ENCODE data around the gene ARF3.

ARF3 gene

GRCh38 chr12:48946205-48946604 lies 11.1 kb downstream of the ARF3 start:
- H3K27ac Mint-ChIP-seq: no peak overlapping the region
- H3K4me1 Mint-ChIP-seq: peaks cover 26% of the 10 kb centered on the region

GRCh38 chr12:48943221-48943620 lies 14.1 kb downstream of the ARF3 start:
- H3K4me3 Mint-ChIP-seq: no peak overlapping the region
- peaks cover 20% of the 10 kb centered on the region for H3K4me1 Mint-ChIP-seq
- CTCF ChIA-PET: interaction anchor here (1.1 to 1.3 kb wide), 2 partner anchors 9 to 25 kb away, joined by 3 to 4 read pairs; no protein-coding TSS in a partner anchor
- H3K27ac Mint-ChIP-seq: no peak overlapping the region
- H3K27me3 Mint-ChIP-seq: no peaks in the 10 kb centered on the region
- H3K9me3 Mint-ChIP-seq: no peaks in the 10 kb centered on the region
- no peak for DNase-seq
- peaks cover 19% of the 10 kb centered on the region for H3K36me3 Mint-ChIP-seq

More at GRCh38 chr12:48946205-48946604, 11.1 kb downstream of the ARF3 start:
- peaks cover 17% of the 10 kb centered on the region for H3K36me3 Mint-ChIP-seq
- no peaks in the 10 kb centered on the region for H3K9me3 Mint-ChIP-seq
- H3K4me3 Mint-ChIP-seq: no peak overlapping the region
- H3K27me3 Mint-ChIP-seq: no peaks in the 10 kb centered on the region
- DNase-seq: no peak
- CTCF ChIA-PET: no interaction called here

- Mint-ChIP-seq H3K9me3 (no peaks in the 10 kb centered on the region), H3K4me1 (peaks cover 10% of the 10 kb centered on the region), H3K27ac (no peak overlapping the region), H3K27me3 (no peaks in the 10 kb centered on the region), H3K36me3 (peaks cover 25% of the 10 kb centered on the region), H3K4me3 (no peak overlapping the region)
- CTCF ChIA-PET: interaction anchor here (1.0 to 7.7 kb wide), 4 partner anchors 11 to 87 kb away, joined by 3 to 77 read pairs (median 4); partner anchors contain the start of gene DDX23
- DNase-seq: no peak
Observed at GRCh38 chr12:48940181-48940580, 17.1 kb downstream of the ARF3 start.

GRCh38 chr12:48938805-48939204 lies 18.5 kb downstream of the ARF3 start:
- no peak for DNase-seq
- Mint-ChIP-seq H3K27me3 (no peaks in the 10 kb centered on the region), H3K4me1 (peaks cover 10% of the 10 kb centered on the region), H3K36me3 (peaks cover 35% of the 10 kb centered on the region), H3K4me3 (no peak overlapping the region), H3K9me3 (no peaks in the 10 kb centered on the region), H3K27ac (no peak overlapping the region)
- CTCF ChIA-PET: interaction anchor here (0.8 to 7.7 kb wide), 6 partner anchors 9 to 86 kb away, joined by 3 to 77 read pairs (median 4); partner anchors contain the start of genes DDX23 and WNT1

GRCh38 chr12:48937170-48937569 lies 20.1 kb downstream of the ARF3 start:
- H3K4me3 Mint-ChIP-seq: no peak overlapping the region
- H3K36me3 Mint-ChIP-seq: peaks cover 42% of the 10 kb centered on the region
- CTCF ChIA-PET: interaction anchor here (0.6 to 7.7 kb wide), 10 partner anchors 10 to 84 kb away, joined by 3 to 77 read pairs (median 4); partner anchors contain the start of gene DDX23
- H3K27ac Mint-ChIP-seq: no peak overlapping the region
- DNase-seq: no peak
- H3K4me1 Mint-ChIP-seq: peaks cover 11% of the 10 kb centered on the region
- H3K27me3 Mint-ChIP-seq: no peaks in the 10 kb centered on the region
- no peaks in the 10 kb centered on the region for H3K9me3 Mint-ChIP-seq

- H3K27me3 Mint-ChIP-seq: no peaks in the 10 kb centered on the region
- no peaks in the 10 kb centered on the region for H3K9me3 Mint-ChIP-seq
- H3K36me3 Mint-ChIP-seq: peaks cover 42% of the 10 kb centered on the region
- no peak overlapping the region for H3K4me3 Mint-ChIP-seq
- peaks cover 11% of the 10 kb centered on the region for H3K4me1 Mint-ChIP-seq
- CTCF ChIA-PET: interaction anchor here (0.7 to 7.7 kb wide), 23 partner anchors 10 to 117 kb away, joined by 3 to 77 read pairs (median 4); partner anchors contain the start of genes DDX23, FKBP11 and RND1
- DNase-seq: peak; percentile 88
- no peak overlapping the region for H3K27ac Mint-ChIP-seq
Observed at GRCh38 chr12:48936379-48936979, 20.8 kb downstream of the ARF3 start.

- no peak for DNase-seq
- Mint-ChIP-seq H3K36me3 (peaks cover 49% of the 10 kb centered on the region), H3K4me1 (peaks cover 11% of the 10 kb centered on the region), H3K27me3 (no peaks in the 10 kb centered on the region), H3K4me3 (no peak overlapping the region), H3K9me3 (no peaks in the 10 kb centered on the region), H3K27ac (peak overlapping the region; percentile 77)
- CTCF ChIA-PET: interaction anchor here (0.7 to 7.7 kb wide), 10 partner anchors 9 to 81 kb away, joined by 3 to 77 read pairs (median 4); partner anchors contain the start of genes ARF3, DDX23 and FKBP11
Observed at GRCh38 chr12:48934312-48934706, 23.0 kb downstream of the ARF3 start.

- H3K27ac Mint-ChIP-seq: peak overlapping the region; percentile 77
- peaks cover 11% of the 10 kb centered on the region for H3K4me1 Mint-ChIP-seq
- H3K4me3 Mint-ChIP-seq: no peak overlapping the region
- DNase-seq: no peak
- peaks cover 51% of the 10 kb centered on the region for H3K36me3 Mint-ChIP-seq
- no peaks in the 10 kb centered on the region for H3K27me3 Mint-ChIP-seq
- no peaks in the 10 kb centered on the region for H3K9me3 Mint-ChIP-seq
- CTCF ChIA-PET: interaction anchor here (0.8 to 7.7 kb wide), 9 partner anchors 8 to 81 kb away, joined by 3 to 77 read pairs (median 4); partner anchors contain the start of genes ARF3, DDX23 and FKBP11
Observed at GRCh38 chr12:48933664-48934311, 23.5 kb downstream of the ARF3 start.

GRCh38 chr12:48932878-48933277 lies 24.4 kb downstream of the ARF3 start:
- CTCF ChIA-PET: interaction anchor here (1.2 to 7.7 kb wide), 4 partner anchors 30 to 80 kb away, joined by 3 to 77 read pairs (median 16); partner anchors contain the start of gene DDX23
- no peak overlapping the region for H3K4me3 Mint-ChIP-seq
- DNase-seq: no peak
- no peaks in the 10 kb centered on the region for H3K27me3 Mint-ChIP-seq
- peaks cover 48% of the 10 kb centered on the region for H3K36me3 Mint-ChIP-seq
- no peaks in the 10 kb centered on the region for H3K9me3 Mint-ChIP-seq
- peak overlapping the region; percentile 53 for H3K27ac Mint-ChIP-seq
- H3K4me1 Mint-ChIP-seq: peaks cover 11% of the 10 kb centered on the region

- Mint-ChIP-seq H3K4me3 (no peak overlapping the region), H3K4me1 (peaks cover 21% of the 10 kb centered on the region), H3K27ac (no peak overlapping the region), H3K36me3 (peaks cover 43% of the 10 kb centered on the region), H3K9me3 (no peaks in the 10 kb centered on the region), H3K27me3 (no peaks in the 10 kb centered on the region)
- no peak for DNase-seq
- CTCF ChIA-PET: interaction anchor here (1.0 to 6.0 kb wide), 4 partner anchors 27 to 77 kb away, joined by 3 to 22 read pairs (median 6); a partner anchor contains a TSS
Observed at GRCh38 chr12:48930475-48930874, 26.8 kb downstream of the ARF3 start.

- peaks cover 42% of the 10 kb centered on the region for H3K36me3 Mint-ChIP-seq
- CTCF ChIA-PET: interaction anchor here (1.2 to 6.0 kb wide), 4 partner anchors 10 to 76 kb away, joined by 3 to 22 read pairs (median 6); a partner anchor contains a TSS
- no peak overlapping the region for H3K4me3 Mint-ChIP-seq
- no peaks in the 10 kb centered on the region for H3K9me3 Mint-ChIP-seq
- no peak overlapping the region for H3K27ac Mint-ChIP-seq
- no peak for DNase-seq
- H3K27me3 Mint-ChIP-seq: peaks cover 3% of the 10 kb centered on the region
- peaks cover 23% of the 10 kb centered on the region for H3K4me1 Mint-ChIP-seq
Observed at GRCh38 chr12:48929551-48929950, 27.7 kb downstream of the ARF3 start.

GRCh38 chr12:48927261-48927660 lies 30.0 kb downstream of the ARF3 start:
- CTCF ChIA-PET: interaction anchor here (0.9 to 3.2 kb wide), 6 partner anchors 9 to 75 kb away, joined by 3 to 15 read pairs (median 4); partner anchors contain the start of gene DDX23
- peak overlapping the region; percentile 26 for H3K4me3 Mint-ChIP-seq

GRCh38 chr12:48925304-48926011 lies 31.8 kb downstream of the ARF3 start, which contains the start of gene FKBP11:
Gene FKBP11, minus strand, starts transcription at chr12:48925492. Its CDS starts 64 bp downstream, at chr12:48925428.
- Mint-ChIP-seq H3K36me3 (peaks cover 48% of the 10 kb centered on the region), H3K4me3 (peak within 1 kb of the TSS; percentile 92), H3K9me3 (no peaks in the 10 kb centered on the region), H3K27ac (peak within 1 kb of the TSS; percentile 90), H3K4me1 (peaks cover 31% of the 10 kb centered on the region), H3K27me3 (peaks cover 4% of the 10 kb centered on the region)
- peak; percentile 75 for DNase-seq
- CTCF ChIA-PET: interaction anchor here (0.7 to 3.2 kb wide), 10 partner anchors 9 to 106 kb away, joined by 3 to 15 read pairs (median 4); partner anchors contain the start of genes ARF3 and DDX23

More at GRCh38 chr12:48927261-48927660, 30.0 kb downstream of the ARF3 start:
- Mint-ChIP-seq H3K27me3 (peaks cover 4% of the 10 kb centered on the region), H3K27ac (no peak overlapping the region), H3K4me1 (peaks cover 31% of the 10 kb centered on the region), H3K36me3 (peaks cover 42% of the 10 kb centered on the region), H3K9me3 (no peaks in the 10 kb centered on the region)
- no peak for DNase-seq
